Measurements from ENCODE around the gene LCLAT1. TPM values are rescaled to one million over a fixed set of nuclear protein-coding genes. Genes with fewer than 3 reads are reported as not detected.

Gene LCLAT1
- total RNA-seq, 1 experiment from 2014 or later, result 32.9 TPM

DNA sequence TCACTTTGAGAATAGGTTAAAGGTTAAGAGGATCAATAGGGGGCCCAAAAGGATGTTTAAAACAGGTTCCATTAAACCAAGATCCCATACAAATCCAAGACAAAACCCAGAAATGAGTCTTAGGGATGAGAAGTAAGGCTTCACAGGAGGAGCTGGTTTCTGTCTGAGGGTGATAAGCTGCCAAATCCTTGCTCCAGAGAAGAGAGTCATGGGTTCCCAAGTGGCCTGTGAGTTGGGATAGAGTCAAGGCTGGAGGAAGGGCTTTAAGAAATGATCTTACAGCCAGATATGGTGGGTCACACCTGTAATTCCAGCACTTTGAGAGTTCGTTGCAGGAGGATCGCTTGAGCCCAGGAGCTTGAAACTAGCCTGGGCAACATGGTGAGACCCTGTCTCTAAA is 40.2 kb upstream of the LCLAT1 start:
- Histone ChIP-seq H4K91ac (ENCODE audit: insufficient read length, low read depth, low read length) (no peak overlapping the region), H2AFZ (ENCODE audit: low read length) (no peak overlapping the region), H4K8ac (replicated peaks; ENCODE audit: insufficient read length, low read depth, low read length) (no peak overlapping the region), H3K27ac (ENCODE audit: insufficient read length, low read depth, low read length) (no peak overlapping the region), H3K9me3 (ENCODE audit: control insufficient read depth, low read depth, low read length) (no peaks in the 10 kb centered on the region), H2BK15ac (ENCODE audit: low read depth, low read length) (no peak overlapping the region), H3K79me1 (ENCODE audit: insufficient read depth, low read depth, low read length, poor library complexity, severe bottlenecking) (no peaks in the 10 kb centered on the region), H2BK5ac (ENCODE audit: insufficient read length, low read length) (no peak overlapping the region), H2BK120ac (ENCODE audit: low read depth, low read length, poor library complexity, severe bottlenecking) (no peak overlapping the region), H3T11ph (ENCODE audit: low read length) (no peak overlapping the region), H3K79me2 (ENCODE audit: insufficient read depth, low read length) (no peaks in the 10 kb centered on the region), H2BK12ac (ENCODE audit: insufficient read length, low read depth, low read length) (no peak overlapping the region), H3K27me3 (ENCODE audit: insufficient read depth, low read length) (peaks cover 4% of the 10 kb centered on the region; the same call in 1 of the 2 replicates), H3K23me2 (ENCODE audit: insufficient read length, low read depth, low read length, poor library complexity, severe bottlenecking) (no peaks in the 10 kb centered on the region), H3K14ac (ENCODE audit: insufficient read depth, low read length) (no peak overlapping the region), H3K4ac (ENCODE audit: low read depth, low read length) (no peak overlapping the region), H3K4me2 (ENCODE audit: insufficient read depth, insufficient read length, low read length) (no peak overlapping the region), H3K18ac (ENCODE audit: insufficient read length, low read depth, low read length) (no peak overlapping the region), H3K56ac (ENCODE audit: insufficient read length, low read depth, low read length) (no peak overlapping the region), H3K4me1 (ENCODE audit: insufficient read depth, low read length) (peaks cover 11% of the 10 kb centered on the region), H2AK5ac (ENCODE audit: insufficient read length, low read length) (no peak overlapping the region), H3K9ac (ENCODE audit: extremely low read depth, insufficient read length, low read length) (no peak overlapping the region), H2BK20ac (ENCODE audit: low read depth, low read length, poor library complexity, severe bottlenecking) (no peak overlapping the region), H4K20me1 (ENCODE audit: control insufficient read depth, insufficient read depth, insufficient read length) (no peaks in the 10 kb centered on the region), H4K5ac (ENCODE audit: insufficient read length, low read depth, low read length) (no peak overlapping the region), H3K23ac (ENCODE audit: insufficient read length, low read depth, low read length) (no peak overlapping the region)
- no peak for DNase-seq
- no peak overlapping the region for H3K27ac Mint-ChIP-seq
- H3K4me3 Mint-ChIP-seq, result no peak overlapping the region
- no CpG with 5 or more reads among the region's 2 CpGs for WGBS (ENCODE audit: extremely low coverage, insufficient read length, low lambda C conversion rate)
- peaks cover 39% of the 10 kb centered on the region for H3K27me3 Mint-ChIP-seq (ENCODE audit: low read depth)
- no peaks in the 10 kb centered on the region; a peak in 2 of 5 replicates for H3K9me3 Mint-ChIP-seq
- TF ChIP-seq, protein P1, sequence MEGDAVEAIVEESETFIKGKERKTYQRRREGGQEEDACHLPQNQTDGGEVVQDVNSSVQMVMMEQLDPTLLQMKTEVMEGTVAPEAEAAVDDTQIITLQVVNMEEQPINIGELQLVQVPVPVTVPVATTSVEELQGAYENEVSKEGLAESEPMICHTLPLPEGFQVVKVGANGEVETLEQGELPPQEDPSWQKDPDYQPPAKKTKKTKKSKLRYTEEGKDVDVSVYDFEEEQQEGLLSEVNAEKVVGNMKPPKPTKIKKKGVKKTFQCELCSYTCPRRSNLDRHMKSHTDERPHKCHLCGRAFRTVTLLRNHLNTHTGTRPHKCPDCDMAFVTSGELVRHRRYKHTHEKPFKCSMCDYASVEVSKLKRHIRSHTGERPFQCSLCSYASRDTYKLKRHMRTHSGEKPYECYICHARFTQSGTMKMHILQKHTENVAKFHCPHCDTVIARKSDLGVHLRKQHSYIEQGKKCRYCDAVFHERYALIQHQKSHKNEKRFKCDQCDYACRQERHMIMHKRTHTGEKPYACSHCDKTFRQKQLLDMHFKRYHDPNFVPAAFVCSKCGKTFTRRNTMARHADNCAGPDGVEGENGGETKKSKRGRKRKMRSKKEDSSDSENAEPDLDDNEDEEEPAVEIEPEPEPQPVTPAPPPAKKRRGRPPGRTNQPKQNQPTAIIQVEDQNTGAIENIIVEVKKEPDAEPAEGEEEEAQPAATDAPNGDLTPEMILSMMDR (conservative IDR thresholded peaks at IDR 0.05), result no peak
- H3K36me3 Mint-ChIP-seq (ENCODE audit: insufficient read depth in 1 of 3, low read depth in 3 of 3), result peaks cover 0 to 9% (median 5%) of the 10 kb centered on the region in 3 experiments; a peak in 3 of 7 replicates
- H3K4me1 Mint-ChIP-seq, result peaks cover 41 to 52% of the 10 kb centered on the region in 2 experiments

Measured in H9 (cell line).